Panc1 (cell line): ENCODE data around the gene OPHN1. TPM values are rescaled to one million over a fixed set of nuclear protein-coding genes. Genes with fewer than 3 reads are reported as not detected.

Source experiments
- ATAC-seq: fragments of 200-7000 bp; cut with Tn5 transposase; 2 replicates; pipeline ENCODE4 v1.9.1; 2020; ENCODE audit warnings: mild to moderate bottlenecking, moderate library complexity
- Bru-seq: library from RNA; stranded (reverse); fragments of 400-500 nt; gene quantifications from one replicate; lab custom pipeline; 2021; lab: Mats Ljungman, UMichigan
- BruChase-seq, 2 experiments: library from RNA; stranded (reverse); fragments of 400-500 nt; gene quantifications; one replicate each; lab custom pipeline; 2021; lab: Mats Ljungman, UMichigan
- BruUV-seq: library from RNA; stranded (reverse); fragments of 400-500 nt; replicated peaks from 2 replicates; lab custom pipeline; 2021; lab: Mats Ljungman, UMichigan
- CTCF ChIA-PET: fragments of 300-600 bp; sonication (Branson Sonifier 250); formaldehyde crosslinking; loops from one replicate; lab custom pipeline; 2022; ENCODE audit warnings: antibody characterized with exemption; lab: Charles Lee
- POLR2A ChIA-PET: fragments of 300-600 bp; sonication (Branson Sonifier 250); formaldehyde crosslinking; loops from one replicate; lab custom pipeline; 2022; ENCODE audit warnings: antibody characterized with exemption; lab: Charles Lee
- DNase-seq: peaks from one replicate; pipeline ENCODE4 v3.0.0-alpha.2; 2010; ENCODE audit warnings: low read depth, low spot score
- H3K27ac ChIP-seq: 2 replicates; pipeline ENCODE4 v1.5.1; 2011; ENCODE audit warnings: mild to moderate bottlenecking, low read length, inconsistent platforms
- H3K27me3 ChIP-seq: fragments of 200-500 bp; sonication (Bioruptor generic); 2 replicates; pipeline ENCODE4 v1.6.0; 2014; ENCODE audit warnings: low read length, inconsistent platforms; ENCODE audit not compliant: control insufficient read depth, insufficient read depth
- H3K36me3 ChIP-seq: fragments of 200-500 bp; sonication (Bioruptor generic); 2 replicates; pipeline ENCODE4 v1.5.1; 2014; ENCODE audit warnings: inconsistent platforms, mild to moderate bottlenecking, low read length, moderate library complexity; ENCODE audit not compliant: control insufficient read depth, insufficient read depth
- H3K4me1 ChIP-seq: 2 replicates; pipeline ENCODE4 v1.5.1; 2011; ENCODE audit warnings: inconsistent platforms, mild to moderate bottlenecking, low read length, moderate library complexity; ENCODE audit not compliant: control insufficient read depth, insufficient read depth
- H3K4me3 ChIP-seq, 2 experiments: 2 replicates each; pipeline ENCODE4 v1.5.1; 2011 to 2012; ENCODE audit warnings: low read depth in 2 of 2, low read length in 2 of 2, mild to moderate bottlenecking in 2 of 2, inconsistent platforms in 1 of 2, moderate library complexity in 1 of 2
- H3K9me3 ChIP-seq: fragments of 200-500 bp; sonication (Bioruptor generic); 2 replicates; pipeline ENCODE4 v1.5.1; 2014; ENCODE audit warnings: low read depth, mild to moderate bottlenecking, inconsistent platforms, low read length, moderate library complexity; ENCODE audit not compliant: control insufficient read depth, insufficient read depth
- POLR2AphosphoS5 ChIP-seq: IDR thresholded peaks from 2 replicates; pipeline ENCODE4 v1.6.1; 2012; ENCODE audit warnings: mild to moderate bottlenecking, low read depth, low read length, moderate library complexity
- SIN3A ChIP-seq: IDR thresholded peaks from 2 replicates; pipeline ENCODE4 v1.6.1; 2012; ENCODE audit warnings: low read depth, mild to moderate bottlenecking, low read length, moderate library complexity, borderline replicate concordance; ENCODE audit not compliant: insufficient read depth
- in situ Hi-C: cut with HindIII; loops from 2 replicates; pipeline ENCODE4 v1.10.0; 2016; ENCODE audit warnings: low sequenced_read_pairs, low pct_unique_long_range_greater_than_20kb
- intact Hi-C: fragments of 100-400 bp; cut with micrococcal nuclease; formaldehyde crosslinking; loops from one replicate; pipeline ENCODE4 v1.10.0; 2022; ENCODE audit not compliant: unreplicated experiment
- long read RNA-seq: library from polyadenylated mRNA; unstranded; transcript quantifications from one replicate; pipeline ENCODE4 v2.0.0, GENCODE V29; 2021; ENCODE audit not compliant: unreplicated experiment
- polyA plus RNA-seq: library from polyadenylated mRNA; unstranded; fragments of >200 nt; gene quantifications from one replicate; pipeline ENCODE4 v1.2.1, GENCODE V29; 2012; ENCODE audit warnings: missing spikeins; ENCODE audit not compliant: insufficient read length
- total RNA-seq: library from RNA; stranded (reverse); gene quantifications from one replicate; pipeline ENCODE4 v1.2.1, GENCODE V29; 2021; ENCODE audit not compliant: unreplicated experiment
- TF ChIP-seq, protein P1 (sequence below): fragments of 450-650 bp; IDR thresholded peaks from 2 replicates; pipeline ENCODE4 v1.5.1; 2017; ENCODE audit warnings: mild to moderate bottlenecking

Gene OPHN1, protein sequence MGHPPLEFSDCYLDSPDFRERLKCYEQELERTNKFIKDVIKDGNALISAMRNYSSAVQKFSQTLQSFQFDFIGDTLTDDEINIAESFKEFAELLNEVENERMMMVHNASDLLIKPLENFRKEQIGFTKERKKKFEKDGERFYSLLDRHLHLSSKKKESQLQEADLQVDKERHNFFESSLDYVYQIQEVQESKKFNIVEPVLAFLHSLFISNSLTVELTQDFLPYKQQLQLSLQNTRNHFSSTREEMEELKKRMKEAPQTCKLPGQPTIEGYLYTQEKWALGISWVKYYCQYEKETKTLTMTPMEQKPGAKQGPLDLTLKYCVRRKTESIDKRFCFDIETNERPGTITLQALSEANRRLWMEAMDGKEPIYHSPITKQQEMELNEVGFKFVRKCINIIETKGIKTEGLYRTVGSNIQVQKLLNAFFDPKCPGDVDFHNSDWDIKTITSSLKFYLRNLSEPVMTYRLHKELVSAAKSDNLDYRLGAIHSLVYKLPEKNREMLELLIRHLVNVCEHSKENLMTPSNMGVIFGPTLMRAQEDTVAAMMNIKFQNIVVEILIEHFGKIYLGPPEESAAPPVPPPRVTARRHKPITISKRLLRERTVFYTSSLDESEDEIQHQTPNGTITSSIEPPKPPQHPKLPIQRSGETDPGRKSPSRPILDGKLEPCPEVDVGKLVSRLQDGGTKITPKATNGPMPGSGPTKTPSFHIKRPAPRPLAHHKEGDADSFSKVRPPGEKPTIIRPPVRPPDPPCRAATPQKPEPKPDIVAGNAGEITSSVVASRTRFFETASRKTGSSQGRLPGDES
- 8.8 TPM for total RNA-seq
- polyA plus RNA-seq = 7.7 TPM
- Bru-seq, nascent RNA = percentile 69 among the genes with signal in this experiment
- percentile 62 among the genes with signal in this experiment for BruChase-seq, experiment 1, labeled RNA remaining after a 2-hour chase
- BruChase-seq, experiment 2, labeled RNA remaining after a 6-hour chase = percentile 65 among the genes with signal in this experiment
- long read RNA-seq, full-length matches to known transcripts = 1 of 14 reads
- long read RNA-seq, partial matches to known transcripts = 7 of 14 reads
- long read RNA-seq, other reads (novel, unspliced or antisense) = 6 of 14 reads

- no peaks in the 10 kb centered on the region; the same call in 1 of the 2 replicates for H3K36me3 ChIP-seq
- in situ Hi-C loops = no loop called here
- no TSS peak for BruUV-seq
- ATAC-seq (peak; percentile 96), DNase-seq (no peak)
- H3K27ac ChIP-seq = peak within 1 kb of the TSS; percentile 90
- peaks cover 22% of the 10 kb centered on the region for H3K4me1 ChIP-seq
- ChIA-PET POLR2A (interaction anchor here (0.6 kb wide), 1 partner anchor 109 kb away, joined by 4 read pairs; no protein-coding TSS in a partner anchor), CTCF (interaction anchor here (0.6 kb wide), 1 partner anchor 236 kb away, joined by 3 read pairs; no protein-coding TSS in a partner anchor)
- H3K27me3 ChIP-seq = no peaks in the 10 kb centered on the region
- intact Hi-C loops = no loop called here
- H3K4me3 ChIP-seq = peak within 1 kb of the TSS; percentile 71 to 82
- H3K9me3 ChIP-seq = no peaks in the 10 kb centered on the region
- TF ChIP-seq POLR2AphosphoS5 (peak; percentile 56; the same call in 1 of the 2 replicates), SIN3A (0 out of 2 replicates have a peak, but pooled peaks have one; percentile 58)
- TF ChIP-seq, protein P1, sequence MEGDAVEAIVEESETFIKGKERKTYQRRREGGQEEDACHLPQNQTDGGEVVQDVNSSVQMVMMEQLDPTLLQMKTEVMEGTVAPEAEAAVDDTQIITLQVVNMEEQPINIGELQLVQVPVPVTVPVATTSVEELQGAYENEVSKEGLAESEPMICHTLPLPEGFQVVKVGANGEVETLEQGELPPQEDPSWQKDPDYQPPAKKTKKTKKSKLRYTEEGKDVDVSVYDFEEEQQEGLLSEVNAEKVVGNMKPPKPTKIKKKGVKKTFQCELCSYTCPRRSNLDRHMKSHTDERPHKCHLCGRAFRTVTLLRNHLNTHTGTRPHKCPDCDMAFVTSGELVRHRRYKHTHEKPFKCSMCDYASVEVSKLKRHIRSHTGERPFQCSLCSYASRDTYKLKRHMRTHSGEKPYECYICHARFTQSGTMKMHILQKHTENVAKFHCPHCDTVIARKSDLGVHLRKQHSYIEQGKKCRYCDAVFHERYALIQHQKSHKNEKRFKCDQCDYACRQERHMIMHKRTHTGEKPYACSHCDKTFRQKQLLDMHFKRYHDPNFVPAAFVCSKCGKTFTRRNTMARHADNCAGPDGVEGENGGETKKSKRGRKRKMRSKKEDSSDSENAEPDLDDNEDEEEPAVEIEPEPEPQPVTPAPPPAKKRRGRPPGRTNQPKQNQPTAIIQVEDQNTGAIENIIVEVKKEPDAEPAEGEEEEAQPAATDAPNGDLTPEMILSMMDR = no peak
These were observed at the start of gene OPHN1 for GRCh38 chrX:68433155-68433980. Gene OPHN1 (minus strand): TSS chrX:68433495. CDS start chrX:68433020, 475 bp downstream.

DNA sequence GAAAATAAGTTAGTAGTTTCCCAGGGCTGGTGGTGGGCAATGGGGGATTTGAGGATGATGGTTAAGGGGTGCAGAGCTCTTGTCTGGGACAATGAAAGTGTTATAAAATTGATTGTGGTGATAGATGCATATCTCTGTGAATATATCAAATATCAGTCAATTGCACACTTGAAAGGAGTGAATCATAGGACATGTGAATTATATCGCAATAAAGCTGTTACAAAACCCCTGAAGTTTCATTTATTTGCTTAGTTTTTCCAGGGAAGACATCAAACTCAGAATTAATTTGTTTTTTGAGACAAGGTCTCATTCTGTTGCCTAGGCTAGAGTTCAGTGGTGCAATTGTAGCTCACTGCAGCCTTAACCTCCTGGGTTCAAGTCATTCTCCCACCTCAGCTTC lies 47.7 kb upstream of the OPHN1 start:
- ATAC-seq = no peak
- Histone ChIP-seq H3K27me3 (no peaks in the 10 kb centered on the region), H3K27ac (no peak overlapping the region), H3K4me3 (no peak overlapping the region), H3K9me3 (no peaks in the 10 kb centered on the region), H3K36me3 (no peaks in the 10 kb centered on the region), H3K4me1 (no peaks in the 10 kb centered on the region)
- in situ Hi-C loops (no loop called here), intact Hi-C loops (no loop called here)
- TF ChIP-seq, protein P1 = no peak
- no peak for TF ChIP-seq POLR2AphosphoS5
- ChIA-PET CTCF (no interaction called here), POLR2A (interaction anchor here (0.6 kb wide), 1 partner anchor 12 kb away, joined by 19 read pairs; no protein-coding TSS in a partner anchor)
- no TSS peak for BruUV-seq
- DNase-seq = no peak
